Measurements from ENCODE around the gene CCDC77. TPM values are rescaled to one million over a fixed set of nuclear protein-coding genes. Genes with fewer than 3 reads are reported as not detected.

The CCDC77 gene
- total and polyA plus RNA-seq, 10 of the 15 experiments (the other 5 are each of a cell fraction or from before 2014, with no cell fraction given) = 8.8 to 22.5 (median 15.8) TPM

- TF ChIP-seq CEBPZ (IDR thresholded peaks at IDR 0.05; ENCODE audit: low read depth, low read length) = no peak
- TF ChIP-seq SREBF1 (IDR thresholded peaks at IDR 0.05; ENCODE audit: low read length) = no peak
- no peak for TF ChIP-seq USF1 (IDR thresholded peaks at IDR 0.05; ENCODE audit: borderline replicate concordance, extremely low read length, insufficient read depth, low read depth, low read length)
- TF ChIP-seq RUNX3 (IDR thresholded peaks at IDR 0.05; ENCODE audit: low read length) = peak; percentile 69
- no peak for TF ChIP-seq ZBTB11 (CRISPR knock-in tag; IDR thresholded peaks at IDR 0.05)
- peak; percentile 97 for TF ChIP-seq SIN3A (IDR thresholded peaks at IDR 0.05; ENCODE audit: low read depth, low read length)
- no peak for TF ChIP-seq RFX5 (IDR thresholded peaks at IDR 0.05; ENCODE audit: low read depth, low read length)
- TF ChIP-seq CREM (IDR thresholded peaks at IDR 0.05; ENCODE audit: low read depth) = peak; percentile 87
- TF ChIP-seq RAD51 (IDR thresholded peaks at IDR 0.05) = no peak
These were observed at the start of gene CCDC77 (continued) for GRCh38 chr12:401235-402028.

Measured in GM12878 (cell line).